Common myeloid progenitor, CD34-positive (primary cell): Measurements from ENCODE around the gene BATF. TPM values are rescaled to one million over a fixed set of nuclear protein-coding genes. Genes with fewer than 3 reads are reported as not detected.
"Not testable (repeated sequence)": the region's sequence is repeated elsewhere in the genome, so short reads cannot be mapped to it uniquely, and the experiment has no call there.

Experiments used
- CTCF ChIA-PET: fragments of 350-600 bp; sonication (Branson Sonifier 250); formaldehyde crosslinking; loops from one replicate; lab custom pipeline; 2021; ENCODE audit warnings: antibody characterized with exemption; lab: Charles Lee
- POLR2A ChIA-PET: fragments of 350-600 bp; sonication (Branson Sonifier 250); formaldehyde crosslinking; loops from one replicate; lab custom pipeline; 2021; ENCODE audit warnings: antibody characterized with exemption; lab: Charles Lee
- DNase-seq, 3 donors: peaks; one replicate each; pipeline versions ENCODE4 v3.0.0 to v3.0.0-alpha.2; 2013
- H3K27ac ChIP-seq, 2 experiments: 1 replicate in 1 of 2; 2 replicates in 1 of 2; pipeline ENCODE4 v1.7.0; 2013; ENCODE audit warnings: inconsistent platforms in 2 of 2, low read length in 2 of 2, mild to moderate bottlenecking in 2 of 2, low read depth in 1 of 2, moderate library complexity in 1 of 2; ENCODE audit not compliant: severe bottlenecking in 2 of 2, insufficient read depth in 1 of 2, poor library complexity in 1 of 2
- H3K27me3 ChIP-seq, 5 experiments: replicated peaks in 2 of 5; 1 replicate in 3 of 5; 2 replicates in 2 of 5; pipeline versions ENCODE4 v1.6.1 to v1.7.0; 2013; ENCODE audit warnings: low read length in 4 of 5, mild to moderate bottlenecking in 2 of 5, moderate library complexity in 2 of 5, inconsistent platforms in 1 of 5; ENCODE audit not compliant: insufficient read depth in 5 of 5, control insufficient read depth in 4 of 5
- H3K36me3 ChIP-seq, 4 experiments: 1 replicate in 2 of 4; 2 replicates in 2 of 4; pipeline versions ENCODE4 v1.6.1 to v1.7.0; 2013; ENCODE audit warnings: low read length in 3 of 4, control low read depth in 1 of 4, mild to moderate bottlenecking in 1 of 4; ENCODE audit not compliant: control insufficient read depth in 4 of 4, insufficient read depth in 4 of 4
- H3K4me1 ChIP-seq, 4 experiments: 1 replicate in 3 of 4; 2 replicates in 1 of 4; pipeline versions ENCODE4 v1.6.1 to v1.7.1; 2013; ENCODE audit warnings: low read length in 3 of 4, mild to moderate bottlenecking in 3 of 4, control low read depth in 1 of 4, inconsistent platforms in 1 of 4, moderate library complexity in 1 of 4; ENCODE audit not compliant: control insufficient read depth in 4 of 4, insufficient read depth in 4 of 4; ENCODE audit errors: control extremely low read depth in 1 of 4
- H3K4me3 ChIP-seq, 7 experiments: 1 replicate in 4 of 7; 2 replicates in 3 of 7; pipeline versions ENCODE4 v1.5.1 to v1.7.0; 2013; ENCODE audit warnings: mild to moderate bottlenecking in 7 of 7, low read length in 6 of 7, moderate library complexity in 6 of 7, inconsistent platforms in 2 of 7, low read depth in 2 of 7, control low read depth in 1 of 7; ENCODE audit not compliant: insufficient read depth in 4 of 7, control insufficient read depth in 1 of 7; ENCODE audit errors: extremely low read depth in 1 of 7
- H3K9me3 ChIP-seq, 5 experiments: 1 replicate in 4 of 5; 2 replicates in 1 of 5; pipeline versions ENCODE4 v1.6.1 to v1.7.1; 2013; ENCODE audit warnings: low read length in 4 of 5, mild to moderate bottlenecking in 2 of 5, inconsistent platforms in 1 of 5, low read depth in 1 of 5, moderate library complexity in 1 of 5; ENCODE audit not compliant: control insufficient read depth in 4 of 5, insufficient read depth in 2 of 5; ENCODE audit errors: control extremely low read depth in 1 of 5
- WGBS: methylation state at CpG from one replicate; pipeline ENCODE4 v1.1.5; 2013; ENCODE audit not compliant: insufficient coverage; 5-methylcytosine and 5-hydroxymethylcytosine counted together
- polyA plus RNA-seq: library from polyadenylated mRNA; unstranded; fragments of 120-200 nt; gene quantifications from one replicate; pipeline ENCODE4 v1.2.1, GENCODE V29; 2013

Gene BATF, protein sequence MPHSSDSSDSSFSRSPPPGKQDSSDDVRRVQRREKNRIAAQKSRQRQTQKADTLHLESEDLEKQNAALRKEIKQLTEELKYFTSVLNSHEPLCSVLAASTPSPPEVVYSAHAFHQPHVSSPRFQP
- 15.2 TPM for polyA plus RNA-seq

DNA sequence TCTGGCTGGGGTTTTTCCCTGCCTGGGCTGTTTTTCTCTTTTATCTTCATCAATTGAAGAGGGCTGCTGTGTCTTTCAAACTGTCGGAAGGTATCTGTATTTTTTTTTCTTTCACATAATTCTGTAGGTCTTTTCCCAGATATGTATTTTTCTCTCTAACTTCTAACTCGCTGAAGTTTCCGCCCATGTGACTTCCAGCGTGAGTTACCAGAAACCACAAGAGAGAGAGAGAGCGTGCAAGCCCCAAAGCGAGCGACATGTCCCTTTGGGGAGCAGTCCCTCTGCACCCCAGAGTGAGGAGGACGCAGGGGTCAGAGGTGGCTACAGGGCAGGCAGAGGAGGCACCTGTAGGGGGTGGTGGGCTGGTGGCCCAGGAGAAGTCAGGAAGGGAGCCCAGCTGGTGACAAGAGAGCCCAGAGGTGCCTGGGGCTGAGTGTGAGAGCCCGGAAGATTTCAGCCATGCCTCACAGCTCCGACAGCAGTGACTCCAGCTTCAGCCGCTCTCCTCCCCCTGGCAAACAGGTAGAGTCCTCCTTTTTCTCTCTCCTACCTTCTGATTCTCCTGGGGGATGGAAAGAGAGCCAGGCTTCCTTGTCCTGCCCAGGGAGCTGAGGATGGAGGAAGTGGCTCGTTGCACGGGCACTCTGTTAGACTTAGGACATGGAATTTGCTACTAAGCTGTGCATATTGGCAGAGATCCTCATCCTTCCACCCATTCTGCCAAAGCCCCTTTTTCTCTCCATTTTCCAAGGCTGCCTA lies at the start of gene BATF:
Gene BATF (plus strand): TSS at position 246 of the 759 bp plus-strand sequence. CDS start 214 bp downstream, at position 460.
- 0% methylated on average over 8 of the region's 13 CpGs for WGBS
- ChIA-PET CTCF (interaction anchor here (0.8 to 2.2 kb wide), 9 partner anchors 9 to 217 kb away, joined by 3 to 9 read pairs (median 3); no protein-coding TSS in a partner anchor), POLR2A (interaction anchor here (0.6 kb wide), 1 partner anchor 1438 kb away, joined by 5 read pairs; the partner anchor contains the start of gene ALDH6A1)
- H3K36me3 ChIP-seq: peaks cover 0 to 32% (median 12%) of the 10 kb centered on the region in 4 experiments
- H3K27me3 ChIP-seq: no peaks in the 10 kb centered on the region
- peak; percentile 60 to 87 (median 76) for DNase-seq
- no peaks in the 10 kb centered on the region for H3K9me3 ChIP-seq
- H3K4me1 ChIP-seq: peaks cover 17 to 37% (median 35%) of the 10 kb centered on the region in 4 experiments
- peak within 1 kb of the TSS; percentile 55 to 83 for H3K27ac ChIP-seq
- peak within 1 kb of the TSS; percentile 82 to 91 (median 84) for H3K4me3 ChIP-seq

DNA sequence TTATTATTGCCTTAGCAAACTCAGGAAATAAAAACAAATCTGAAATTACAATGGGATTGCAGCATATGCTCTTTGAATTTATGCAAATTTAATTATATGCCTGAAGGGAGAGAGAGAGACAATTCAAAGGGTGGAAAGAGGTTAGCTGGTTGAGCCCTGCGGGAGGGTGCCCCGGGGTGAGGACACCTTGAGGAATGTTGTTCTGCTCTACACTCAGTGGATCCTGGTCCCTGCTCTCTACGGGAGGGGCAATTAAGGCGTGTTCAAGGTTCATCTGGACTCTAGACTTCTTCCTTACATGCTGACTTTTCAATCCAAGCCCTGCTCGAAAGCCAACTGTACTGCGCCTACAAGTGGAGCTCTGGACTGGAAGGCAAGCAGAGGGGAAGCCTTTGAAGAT lies 48.1 kb upstream of the BATF start:
- CTCF ChIA-PET, POLR2A ChIA-PET: not testable (repeated sequence)
- 99% methylated on average over 6 of the region's 6 CpGs for WGBS

DNA sequence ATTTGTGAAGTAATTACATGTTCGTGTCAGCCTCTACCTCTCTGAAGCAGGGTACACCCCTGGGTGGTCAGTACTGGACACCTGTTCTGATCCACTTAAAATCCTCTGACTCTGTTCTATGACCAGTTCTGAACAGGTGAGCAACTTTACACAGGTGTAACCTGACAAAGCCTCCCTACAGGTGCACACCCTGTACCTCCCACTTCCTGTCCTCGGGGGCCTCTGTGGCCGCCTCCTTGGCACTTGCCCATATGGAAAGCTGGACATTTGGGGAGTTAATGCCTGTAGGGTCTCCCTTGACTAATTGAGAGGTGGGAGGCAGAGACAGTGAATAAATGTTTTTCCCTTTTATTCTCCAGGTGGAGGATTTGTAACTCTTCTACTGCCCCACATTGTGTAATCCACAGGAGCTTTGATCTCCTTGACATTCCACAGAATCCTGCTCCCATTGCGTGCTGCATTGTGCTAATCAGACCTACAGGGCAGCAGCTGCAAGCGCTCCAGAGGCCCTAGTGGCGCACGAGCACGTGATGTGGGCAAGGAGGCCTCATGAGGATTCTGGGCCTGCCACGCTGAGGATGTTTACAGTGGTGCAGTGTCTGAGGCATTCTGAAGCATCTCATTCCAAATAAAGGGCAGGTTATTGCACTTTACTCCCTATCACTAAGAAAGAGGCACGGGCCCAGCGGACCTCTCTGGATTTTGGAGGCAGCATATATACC lies 45.8 kb upstream of the BATF start:
- DNase-seq: no peak
- Histone ChIP-seq H3K36me3 (peaks cover 0 to 28% (median 7%) of the 10 kb centered on the region in 4 experiments), H3K4me1 (peaks cover 0 to 7% (median 0%) of the 10 kb centered on the region in 4 experiments), H3K27me3 (no peaks in the 10 kb centered on the region), H3K27ac (no peak overlapping the region), H3K9me3 (no peaks in the 10 kb centered on the region), H3K4me3 (no peak overlapping the region)
- CTCF ChIA-PET: interaction anchor here (1.1 to 1.3 kb wide), 3 partner anchors 8 to 22 kb away, joined by 3 to 5 read pairs (median 4); no protein-coding TSS in a partner anchor
- WGBS: 93% methylated on average over 9 of the region's 11 CpGs
- POLR2A ChIA-PET: no interaction called here

More for the DNA sequence above, 48.1 kb upstream of the BATF start:
- not testable (repeated sequence) for H3K4me1 ChIP-seq, H3K27me3 ChIP-seq, H3K9me3 ChIP-seq, DNase-seq, H3K27ac ChIP-seq, H3K4me3 ChIP-seq
- peaks cover 0 to 50% (median 20%) of the 10 kb centered on the region in 4 experiments for H3K36me3 ChIP-seq

DNA sequence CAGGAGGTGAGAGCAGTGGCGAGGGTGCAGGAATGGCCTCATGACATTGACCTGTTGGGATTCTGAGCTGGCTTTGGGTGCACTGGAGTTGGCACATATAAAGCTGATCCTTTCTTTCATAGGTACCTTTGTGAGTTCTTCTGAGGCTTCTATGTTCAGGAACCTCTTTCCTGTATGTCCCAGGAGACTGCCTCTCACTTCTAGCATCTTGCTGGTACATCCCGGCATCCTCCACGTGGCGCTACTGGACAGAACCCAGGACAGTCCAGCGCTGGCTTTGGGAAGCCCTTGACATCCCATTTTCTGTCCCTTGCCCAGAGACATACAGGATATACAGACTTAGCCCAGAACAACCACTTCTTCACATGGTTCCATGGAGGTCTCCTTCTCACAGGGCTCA lies 44.4 kb upstream of the BATF start:
- Histone ChIP-seq H3K27me3 (no peaks in the 10 kb centered on the region), H3K4me3 (no peak overlapping the region), H3K27ac (no peak overlapping the region), H3K36me3 (peaks cover 0 to 14% (median 1%) of the 10 kb centered on the region in 4 experiments), H3K9me3 (no peaks in the 10 kb centered on the region), H3K4me1 (peaks cover 0 to 7% (median 0%) of the 10 kb centered on the region in 4 experiments)
- 92% methylated on average over 5 of the region's 5 CpGs for WGBS
- no peak for DNase-seq
- POLR2A ChIA-PET: no interaction called here
- CTCF ChIA-PET: interaction anchor here (0.8 to 1.3 kb wide), 2 partner anchors 11 to 163 kb away, joined by 3 to 5 read pairs; no protein-coding TSS in a partner anchor

DNA sequence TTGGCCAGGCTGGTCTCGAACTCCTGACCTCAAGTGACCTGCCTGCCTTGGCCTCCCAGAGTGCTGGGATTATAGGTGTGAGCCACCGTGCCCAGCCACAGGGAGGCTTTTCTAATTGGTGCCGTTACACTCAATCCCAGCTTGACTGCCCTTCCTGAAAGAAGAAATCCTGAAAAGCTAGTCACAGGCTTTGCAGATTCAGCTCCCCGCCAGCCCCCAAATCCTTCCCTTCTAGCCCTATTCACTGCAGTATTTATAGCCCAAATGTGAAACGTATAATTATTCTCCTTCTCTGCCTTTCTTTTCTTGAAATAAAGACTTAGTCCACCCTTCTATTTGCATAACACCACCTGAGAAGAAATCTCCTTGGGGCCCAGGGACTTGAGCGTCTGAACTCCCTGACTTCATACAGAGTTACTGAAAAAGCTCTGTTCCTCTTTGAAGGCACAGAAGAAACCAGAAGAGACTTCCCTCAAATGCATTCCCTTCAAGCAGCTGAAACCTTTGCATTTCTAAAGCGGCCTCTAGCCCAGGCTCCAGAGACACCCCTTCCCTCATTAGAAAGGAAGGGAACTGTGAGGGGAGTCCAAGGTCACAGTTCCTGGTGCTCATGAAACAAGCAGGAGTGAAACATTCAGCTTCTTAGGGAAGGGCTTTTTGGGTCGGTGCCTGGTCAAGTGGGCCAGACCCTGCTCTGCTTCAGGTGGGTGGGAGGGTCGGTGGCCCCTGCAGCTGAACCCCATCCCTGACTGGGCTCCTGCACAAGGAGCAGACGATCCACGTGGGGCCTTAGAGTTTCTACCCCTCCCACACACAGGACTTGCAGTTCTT lies 42.3 kb upstream of the BATF start:
- H3K27ac ChIP-seq: no peak overlapping the region
- WGBS: 84% methylated on average over 8 of the region's 11 CpGs
- no peak for DNase-seq
- H3K4me1 ChIP-seq: peaks cover 0 to 7% (median 0%) of the 10 kb centered on the region in 4 experiments
- no peaks in the 10 kb centered on the region for H3K9me3 ChIP-seq
- no peaks in the 10 kb centered on the region for H3K27me3 ChIP-seq
- peaks cover 0 to 7% (median 0%) of the 10 kb centered on the region in 4 experiments for H3K36me3 ChIP-seq
- no peak overlapping the region for H3K4me3 ChIP-seq
- CTCF ChIA-PET: interaction anchor here (0.6 to 2.0 kb wide), 5 partner anchors 9 to 29 kb away, joined by 3 to 9 read pairs (median 4); no protein-coding TSS in a partner anchor
- POLR2A ChIA-PET: no interaction called here

DNA sequence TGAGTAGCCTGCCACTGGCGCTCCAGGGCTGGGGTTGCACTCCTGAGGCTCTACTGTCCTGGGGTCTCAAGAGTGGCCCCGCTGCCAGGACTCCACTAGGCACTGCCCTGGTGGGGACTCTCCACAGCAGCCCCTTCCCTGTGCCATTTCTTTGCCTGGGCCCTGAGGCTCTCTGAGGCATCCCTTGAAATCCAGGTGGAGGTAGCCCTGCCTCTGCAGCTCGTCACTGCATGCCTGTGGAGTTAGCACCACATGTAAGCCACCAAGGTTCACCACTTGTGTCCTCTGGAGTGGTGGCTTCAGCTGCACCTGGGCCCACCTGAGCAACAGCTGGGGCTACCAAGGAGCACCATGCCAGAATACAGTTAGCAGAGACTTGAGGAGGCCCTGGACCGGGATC lies 39.9 kb upstream of the BATF start:
- H3K4me3 ChIP-seq: no peak overlapping the region
- DNase-seq: no peak
- H3K4me1 ChIP-seq: peaks cover 0 to 7% (median 0%) of the 10 kb centered on the region in 4 experiments
- ChIA-PET POLR2A (interaction anchor here (0.7 kb wide), 1 partner anchor 296 kb away, joined by 3 read pairs; no protein-coding TSS in a partner anchor), CTCF (interaction anchor here (1.2 kb wide), 1 partner anchor 174 kb away, joined by 3 read pairs; no protein-coding TSS in a partner anchor)
- H3K27me3 ChIP-seq: no peaks in the 10 kb centered on the region
- H3K9me3 ChIP-seq: no peaks in the 10 kb centered on the region
- 97% methylated on average over 3 of the region's 4 CpGs for WGBS
- no peaks in the 10 kb centered on the region for H3K36me3 ChIP-seq
- no peak overlapping the region for H3K27ac ChIP-seq
